Cardiac fibroblast (primary cell): ENCODE data around the gene MSMB.
A peak's percentile ranks its signal among the peaks of the same experiment; 100 is the strongest.

Experiments
- DNase-seq, 2 donors: peaks; one replicate each; pipeline versions ENCODE4 v3.0.0 to v3.0.0-alpha.2; 2010; ENCODE audit warnings: low read depth in 2 of 2
- H3K4me3 ChIP-seq, 2 donors: replicated peaks in 1 of 2; 1 replicate in 1 of 2; 2 replicates in 1 of 2; pipeline ENCODE4 v1.5.1; 2011; ENCODE audit warnings: low read depth in 2 of 2, low read length in 2 of 2, mild to moderate bottlenecking in 2 of 2, moderate library complexity in 1 of 2
- CTCF ChIP-seq: IDR thresholded peaks from one replicate; pipeline ENCODE4 v1.5.1; 2011; ENCODE audit warnings: low read depth, mild to moderate bottlenecking, low read length, inconsistent platforms

The MSMB gene

GRCh38 chr10:46024948-46025347, 21.1 kb downstream of the MSMB start:
- TF ChIP-seq CTCF, result no peak
- H3K4me3 ChIP-seq, result no peak overlapping the region
- no peak for DNase-seq

DNA sequence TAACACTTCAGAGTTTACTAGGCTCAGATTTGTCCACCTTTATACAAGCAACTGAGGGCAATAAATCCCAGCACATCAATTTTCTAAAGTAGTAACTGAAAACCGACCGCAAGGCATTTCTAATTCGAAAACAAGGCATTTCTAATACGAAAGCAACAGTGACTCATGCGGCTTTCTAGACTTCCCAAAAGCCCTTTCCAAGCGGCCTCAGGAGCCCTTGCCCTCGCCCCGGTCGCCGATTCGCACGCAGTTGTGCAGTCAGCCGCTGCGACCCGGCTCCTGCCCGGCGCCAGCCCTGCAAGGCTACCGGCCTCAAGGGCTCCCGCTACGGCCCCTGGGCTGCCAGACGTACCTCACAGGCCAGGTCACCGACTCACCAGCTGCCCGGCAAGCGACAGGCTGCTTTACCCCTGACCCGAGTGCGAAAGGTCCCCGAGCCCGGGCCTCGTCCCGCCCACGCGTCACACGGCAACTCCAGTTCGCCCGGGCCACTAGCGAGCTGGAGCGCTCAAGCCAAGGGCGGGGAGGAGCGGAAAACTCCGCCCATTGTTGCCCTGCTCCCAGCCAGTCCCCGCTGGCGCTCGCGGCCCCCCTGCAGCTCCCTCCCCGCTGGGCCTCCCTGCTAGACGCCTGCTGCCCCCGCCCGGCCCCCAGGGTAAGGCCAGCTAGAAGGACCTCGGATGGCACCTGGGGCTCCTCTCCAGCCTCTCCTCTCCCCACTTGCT, 22.9 kb downstream of the MSMB start:
- TF ChIP-seq CTCF, result peak; percentile 36
- H3K4me3 ChIP-seq, result peak overlapping the region; percentile 63 to 71
- DNase-seq, result peak; percentile 90 to 96

- TF ChIP-seq CTCF, result no peak
- H3K4me3 ChIP-seq, result no peak overlapping the region
- DNase-seq, result no peak
These were observed 25.8 kb downstream of the MSMB start for GRCh38 chr10:46020344-46020657.

DNA sequence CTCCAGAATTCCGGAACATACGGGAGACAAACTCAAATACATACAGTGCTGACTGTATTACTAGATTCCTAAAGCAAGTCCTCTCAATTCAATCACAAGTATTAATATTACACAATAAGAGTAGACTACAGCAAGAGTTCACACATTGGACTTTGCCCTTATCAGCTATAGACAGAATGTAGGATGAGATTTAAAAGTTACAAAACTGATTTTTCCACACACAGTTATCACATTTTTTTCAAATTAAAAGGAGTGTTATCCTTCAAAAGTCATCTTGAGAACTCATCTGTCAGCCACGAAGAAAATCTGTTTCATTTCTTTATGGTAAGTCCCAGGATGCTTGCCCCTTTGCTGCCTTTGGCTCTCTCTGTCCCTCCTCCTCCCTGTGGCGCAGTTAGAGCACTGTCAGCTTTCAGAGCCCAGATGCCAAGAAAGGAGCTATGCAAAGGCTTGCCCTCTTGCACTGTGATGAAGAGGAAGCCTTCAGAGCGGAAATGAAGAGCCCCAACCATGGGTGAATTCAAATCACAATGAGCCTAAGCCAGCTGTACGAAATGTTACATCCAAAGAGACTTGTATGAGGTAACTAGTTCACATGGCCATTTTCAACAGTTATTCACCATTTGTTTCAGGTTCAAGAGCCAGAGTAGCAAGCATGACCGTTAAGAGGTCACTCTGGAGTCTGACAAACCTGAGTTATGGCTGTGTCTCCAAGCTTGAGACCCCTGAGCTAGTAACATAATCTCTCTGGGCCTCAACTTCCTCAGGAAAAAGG, 26.3 kb downstream of the MSMB start:
- DNase-seq, result peak; percentile 40 to 43
- H3K4me3 ChIP-seq, result no peak overlapping the region
- no peak for TF ChIP-seq CTCF

- TF ChIP-seq CTCF, result no peak
- no peak for DNase-seq
- H3K4me3 ChIP-seq, result no peak overlapping the region
These were observed 26.9 kb downstream of the MSMB start for GRCh38 chr10:46019177-46019528.

DNA sequence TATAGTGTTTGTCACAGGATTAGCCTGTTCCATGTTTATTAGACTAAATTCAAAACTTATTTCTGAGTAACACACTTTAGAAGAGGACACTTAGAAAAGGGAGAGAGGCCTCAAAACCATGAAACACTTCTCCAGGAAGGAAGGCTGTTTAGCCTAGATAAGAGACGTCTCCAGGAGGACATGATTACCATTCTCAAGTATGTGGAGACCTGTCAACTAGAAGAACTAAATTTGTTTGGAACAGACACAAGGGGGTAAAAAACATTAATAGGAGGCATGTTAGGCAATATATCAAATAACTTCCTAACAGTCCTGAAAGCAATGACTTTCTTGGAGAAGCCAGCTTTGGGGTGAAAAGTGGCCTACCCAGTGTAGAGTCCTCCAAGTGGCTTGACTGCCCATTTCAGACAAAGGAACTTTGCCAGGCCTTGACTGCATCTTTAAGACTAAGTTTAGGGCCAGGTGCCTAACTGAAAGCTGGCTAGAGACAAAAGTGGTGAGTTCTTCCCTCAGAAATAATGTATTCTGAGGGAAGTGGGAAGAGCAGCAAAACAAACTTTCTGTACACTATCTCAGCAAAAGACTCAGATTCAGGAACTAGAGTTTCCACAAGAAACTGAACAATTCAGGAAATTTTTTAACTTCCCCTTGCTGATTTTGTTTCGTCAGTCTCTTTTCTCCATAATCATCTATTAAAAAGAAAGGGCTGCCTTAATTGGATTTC, 27.5 kb downstream of the MSMB start:
- no peak overlapping the region for H3K4me3 ChIP-seq
- peak; percentile 46 to 54 for DNase-seq
- no peak for TF ChIP-seq CTCF
